GM23248 (cell line): ENCODE measurements around the gene CTRL.

ENCODE experiments used
- EZH2 ChIP-seq: fragments of 200-600 bp; sonication (generic); IDR thresholded peaks from 2 replicates; pipeline ENCODE4 v1.6.1; 2018; ENCODE audit warnings: antibody characterized with exemption, mild to moderate bottlenecking; ENCODE audit not compliant: insufficient read depth, poor library complexity, severe bottlenecking
- EZH2phosphoT487 ChIP-seq: fragments of 200-600 bp; sonication (generic); IDR thresholded peaks from 2 replicates; pipeline ENCODE4 v1.6.1; 2018; ENCODE audit warnings: antibody characterized with exemption, moderate library complexity, mild to moderate bottlenecking, low read depth; ENCODE audit not compliant: insufficient read depth

DNA sequence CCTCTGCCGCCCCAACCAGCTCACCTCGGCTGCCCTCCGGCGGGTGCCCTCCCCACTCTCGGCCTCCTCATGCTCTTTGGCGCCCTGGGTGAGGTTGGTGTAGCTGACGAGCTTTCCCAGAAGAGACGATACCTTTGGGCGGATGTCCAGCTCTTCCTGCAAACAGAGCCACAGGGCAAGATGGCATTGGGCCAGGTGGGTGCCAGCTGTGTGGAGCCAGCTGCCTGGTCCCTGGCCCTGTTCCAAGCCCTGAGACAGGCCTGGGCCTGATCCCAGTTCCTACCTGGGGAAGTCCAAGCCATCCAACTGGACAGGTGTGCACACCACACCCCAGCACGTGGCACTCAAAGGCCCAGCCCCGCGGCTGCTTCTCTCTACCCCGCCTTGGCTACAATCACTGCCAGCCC lies 29.9 kb upstream of the CTRL start:
- TF ChIP-seq EZH2 (no peak), EZH2phosphoT487 (no peak)
